PFSK-1 (cell line): ENCODE measurements around the gene SDHAF2.

ENCODE experiments used
- FOXP2 ChIP-seq: optimal IDR thresholded peaks from 2 replicates; pipeline ENCODE3; 2011; ENCODE audit warnings: borderline replicate concordance, control low read depth, inconsistent platforms; ENCODE audit not compliant: insufficient read depth; ENCODE audit errors: extremely low read length, extremely low read depth
- POLR2AphosphoS5 ChIP-seq: IDR thresholded peaks from 2 replicates; pipeline ENCODE4 v1.6.1; 2012; ENCODE audit warnings: low read depth, mild to moderate bottlenecking, control low read depth, low read length, moderate library complexity
- REST ChIP-seq, 2 experiments: IDR thresholded peaks; 2 replicates each; pipeline versions ENCODE4 v1.6.1 to v1.8.0; 2011 to 2012; ENCODE audit warnings: low read depth in 2 of 2, low read length in 2 of 2, control low read depth in 1 of 2, inconsistent platforms in 1 of 2, mild to moderate bottlenecking in 1 of 2, moderate library complexity in 1 of 2; ENCODE audit not compliant: insufficient read depth in 1 of 2
- SIN3A ChIP-seq: IDR thresholded peaks from 2 replicates; pipeline ENCODE4 v1.6.1; 2012; ENCODE audit warnings: mild to moderate bottlenecking, low read length, moderate library complexity, borderline replicate concordance; ENCODE audit not compliant: insufficient read depth
- TAF1 ChIP-seq: IDR thresholded peaks from 2 replicates; pipeline ENCODE4 v1.6.1; 2012; ENCODE audit warnings: low read length, control low read depth, borderline replicate concordance; ENCODE audit not compliant: insufficient read depth

The SDHAF2 gene

GRCh38 chr11:61460986-61461385 lies 31.1 kb downstream of the SDHAF2 start:
- no peak for TF ChIP-seq REST (IDR thresholded peaks at IDR 0.05; ENCODE audit: insufficient read depth in 1 of 2, low read depth in 2 of 2, low read length in 2 of 2)
- TF ChIP-seq FOXP2: no peak
- no peak for TF ChIP-seq SIN3A
- no peak for TF ChIP-seq TAF1
- no peak for TF ChIP-seq POLR2AphosphoS5

- TF ChIP-seq POLR2AphosphoS5 (no peak), FOXP2 (no peak), SIN3A (no peak), REST (IDR thresholded peaks at IDR 0.05; ENCODE audit: insufficient read depth in 1 of 2, low read depth in 2 of 2, low read length in 2 of 2) (no peak), TAF1 (no peak)
These were observed 38.1 kb downstream of the SDHAF2 start for GRCh38 chr11:61468002-61468401.

- TF ChIP-seq SIN3A (no peak), FOXP2 (no peak), REST (IDR thresholded peaks at IDR 0.05; ENCODE audit: insufficient read depth in 1 of 2, low read depth in 2 of 2, low read length in 2 of 2) (no peak), TAF1 (no peak), POLR2AphosphoS5 (no peak)
These were observed 42.4 kb downstream of the SDHAF2 start for GRCh38 chr11:61472282-61472681.

GRCh38 chr11:61472868-61473267 lies 42.9 kb downstream of the SDHAF2 start:
- TF ChIP-seq SIN3A (no peak), FOXP2 (no peak), REST (IDR thresholded peaks at IDR 0.05; ENCODE audit: insufficient read depth in 1 of 2, low read depth in 2 of 2, low read length in 2 of 2) (no peak), POLR2AphosphoS5 (no peak), TAF1 (no peak)
